K562 (cell line): ENCODE results near the gene DPEP2. TPM values are rescaled to one million over a fixed set of nuclear protein-coding genes. Genes with fewer than 3 reads are reported as not detected.

ENCODE experiments used
- ATAC-seq: fragments of 200-7000 bp; cut with Tn5 transposase; 3 replicates; pipeline ENCODE4 v1.9.1; 2020; ENCODE audit warnings: moderate library complexity
- BruUV-seq: library from RNA; stranded (reverse); fragments of 400-500 nt; replicated peaks from 2 replicates; lab custom pipeline; 2021; lab: Mats Ljungman, UMichigan
- CTCF ChIA-PET: fragments of 300-600 bp; formaldehyde crosslinking; extraction: SDS; loops from one replicate; lab custom pipeline; 2021; ENCODE audit warnings: low intra/inter-chr PET ratio; lab: Yijun Ruan, JAX
- POLR2A ChIA-PET: fragments of 300-600, 350-650 bp; sonication (Branson Sonifier 250); formaldehyde crosslinking; extraction: SDS; loops from one replicate; lab custom pipeline; 2021; ENCODE audit warnings: antibody characterized with exemption, inconsistent platforms; lab: Yijun Ruan, JAX
- DNase-seq, 4 experiments: peaks; one replicate each; pipeline versions ENCODE4 v3.0.0 to v3.0.0-alpha.2; 2011 to 2018; ENCODE audit warnings: low spot score in 3 of 4, mixed read lengths in 3 of 4; ENCODE audit errors: extremely low read depth in 1 of 4
- FAIRE-seq: peaks from 2 replicates; lab custom pipeline; 2011; peaks lifted over from hg19 to GRCh38; lab: Jason Lieb, UNC
- H2AFZ ChIP-seq: 2 replicates; pipeline ENCODE4 v1.6.0; 2011; ENCODE audit warnings: low read depth, low read length, control low read depth, inconsistent platforms
- H3K27ac ChIP-seq: fragments of 200-600 bp; 3 replicates; pipeline ENCODE4 v1.8.0; 2011; ENCODE audit warnings: low read depth, mild to moderate bottlenecking, control low read depth, inconsistent platforms, low read length, moderate library complexity, mixed read lengths; ENCODE audit errors: extremely low read depth
- H3K27me3 ChIP-seq, 2 experiments: fragments of 300-600 bp in 1 of 2; 2 replicates in 1 of 2; 3 replicates in 1 of 2; pipeline versions ENCODE4 v1.6.0 to v1.8.0; 2011; ENCODE audit warnings: inconsistent platforms in 2 of 2, low read length in 2 of 2, mild to moderate bottlenecking in 1 of 2, mixed read lengths in 1 of 2, moderate library complexity in 1 of 2; ENCODE audit not compliant: control insufficient read depth in 2 of 2, insufficient read depth in 2 of 2
- H3K36me3 ChIP-seq: fragments of 300-600 bp; 3 replicates; pipeline ENCODE4 v1.8.0; 2011; ENCODE audit warnings: mild to moderate bottlenecking, low read length, inconsistent platforms; ENCODE audit not compliant: control insufficient read depth, insufficient read depth
- H3K4me1 ChIP-seq, 2 experiments: fragments of 200-600 bp in 1 of 2; replicated peaks in 1 of 2; 2 replicates in 1 of 2; 3 replicates in 1 of 2; pipeline versions ENCODE4 v1.5.1 to v1.8.0; 2011; ENCODE audit warnings: inconsistent platforms in 2 of 2, low read length in 2 of 2, mild to moderate bottlenecking in 1 of 2, mixed read lengths in 1 of 2, moderate library complexity in 1 of 2; ENCODE audit not compliant: control insufficient read depth in 2 of 2, insufficient read depth in 2 of 2
- H3K4me2 ChIP-seq: 2 replicates; pipeline ENCODE4 v1.6.1; 2011; ENCODE audit warnings: low read length, control low read depth, inconsistent platforms, mixed read lengths; ENCODE audit not compliant: insufficient read depth
- H3K4me3 ChIP-seq: fragments of 200-600 bp; sonication (generic), shearing (Covaris generic); 2 replicates; pipeline ENCODE4 v1.5.1; 2016; ENCODE audit warnings: control low read depth, inconsistent platforms
- H3K79me2 ChIP-seq: fragments of 200-600 bp; 3 replicates; pipeline ENCODE4 v1.8.0; 2011; ENCODE audit warnings: low read length, inconsistent platforms; ENCODE audit not compliant: control insufficient read depth, insufficient read depth
- H3K9ac ChIP-seq, 2 experiments: 2 replicates each; pipeline versions ENCODE4 v1.6.0 to v1.6.1; 2011; ENCODE audit warnings: low read depth in 2 of 2, low read length in 2 of 2, control low read depth in 1 of 2, inconsistent platforms in 1 of 2, mild to moderate bottlenecking in 1 of 2, mixed read lengths in 1 of 2; ENCODE audit not compliant: insufficient read depth in 1 of 2
- H3K9me1 ChIP-seq: one replicate; pipeline ENCODE4 v1.6.0; 2011; ENCODE audit warnings: inconsistent platforms, mild to moderate bottlenecking, low read length, moderate library complexity; ENCODE audit not compliant: control insufficient read depth, insufficient read depth
- H3K9me3 ChIP-seq: replicated peaks from 2 replicates; pipeline ENCODE4 v1.5.1; 2011; ENCODE audit warnings: low read depth, low read length, inconsistent platforms; ENCODE audit not compliant: control insufficient read depth, insufficient read depth
- H4K20me1 ChIP-seq: replicated peaks from 2 replicates; pipeline ENCODE4 v1.6.1; 2011; ENCODE audit warnings: low read length, inconsistent platforms, mixed read lengths; ENCODE audit not compliant: control insufficient read depth, insufficient read depth
- HNRNPK ChIP-seq: fragments of 200-400 bp; formaldehyde crosslinking; IDR thresholded peaks from one replicate; pipeline ENCODE4 v1.6.1; 2018; ENCODE audit warnings: mild to moderate bottlenecking, low read depth, low read length; ENCODE audit not compliant: poor library complexity, severe bottlenecking
- HSF4 ChIP-seq: fragments of 250-450 bp; sonication (Bioruptor Pico); IDR thresholded peaks from 2 replicates; pipeline ENCODE4 v2.1.2; 2022; ENCODE audit warnings: mild to moderate bottlenecking, moderate library complexity, borderline replicate concordance
- ZNF398 ChIP-seq: fragments of 250-450 bp; sonication (Bioruptor Pico); IDR thresholded peaks from 2 replicates; pipeline ENCODE4 v1.8.0; 2021; ENCODE audit warnings: moderate library complexity, mild to moderate bottlenecking, inconsistent platforms
- WGBS: fragments of 100-300 bp; shearing (Covaris generic); methylation state at CpG from one replicate; pipeline ENCODE4 v1.1.6; 2016; ENCODE audit warnings: low coverage, mixed read lengths; ENCODE audit not compliant: insufficient coverage; ENCODE audit errors: missing lambda C conversion rate; 5-methylcytosine and 5-hydroxymethylcytosine counted together
- in situ Hi-C: fragments of 300-500 bp; cut with MboI; formaldehyde crosslinking; loops from 4 replicates; pipeline ENCODE4 v1.15.0; 2018; ENCODE audit warnings: inconsistent platforms, mixed read lengths
- intact Hi-C: fragments of 100-400 bp; cut with micrococcal nuclease; formaldehyde crosslinking; loops from 2 replicates; pipeline ENCODE4 v1.14.2; 2022
- polyA plus RNA-seq, 8 experiments: library from polyadenylated mRNA; depleted of rRNA in 4 of 8; stranded (reverse) in 5 of 8; unstranded in 3 of 8; fragments of >200 nt; fragmentation: Nextera tagmentation in 2 of 8; fragmentation: Illumina TruSeq in 1 of 8; extraction: Ambion mirVana in 2 of 8; extraction: Trizol in 1 of 8; gene quantifications; 2 replicates each; pipeline versions ENCODE4 v1.2.1 to v1.2.3, GENCODE V29; 2011 to 2014; ENCODE audit warnings: inconsistent platforms in 1 of 8, missing spikeins in 1 of 8
- total RNA-seq, 7 experiments: library from RNA; depleted of rRNA in 6 of 7; stranded (reverse); fragments of >200 nt in 6 of 7; fragmentation: Illumina TruSeq in 2 of 7; extraction: Trizol in 2 of 7; gene quantifications; 2 replicates each; pipeline versions ENCODE4 v1.2.1 to v1.2.3, GENCODE V29; 2011 to 2021; ENCODE audit warnings: low replicate concordance in 1 of 7
- TF ChIP-seq, protein P1 (sequence below): fragments of 250-450 bp; sonication (Bioruptor Pico); IDR thresholded peaks from 2 replicates; pipeline ENCODE4 v1.5.0; 2020; ENCODE audit warnings: mild to moderate bottlenecking

DPEP2 gene
- total and polyA plus RNA-seq, 9 of the 15 experiments (the other 6 are each of a cell fraction or from before 2014, with no cell fraction given): 0.14 to 1.2 (median 0.38) TPM

DNA sequence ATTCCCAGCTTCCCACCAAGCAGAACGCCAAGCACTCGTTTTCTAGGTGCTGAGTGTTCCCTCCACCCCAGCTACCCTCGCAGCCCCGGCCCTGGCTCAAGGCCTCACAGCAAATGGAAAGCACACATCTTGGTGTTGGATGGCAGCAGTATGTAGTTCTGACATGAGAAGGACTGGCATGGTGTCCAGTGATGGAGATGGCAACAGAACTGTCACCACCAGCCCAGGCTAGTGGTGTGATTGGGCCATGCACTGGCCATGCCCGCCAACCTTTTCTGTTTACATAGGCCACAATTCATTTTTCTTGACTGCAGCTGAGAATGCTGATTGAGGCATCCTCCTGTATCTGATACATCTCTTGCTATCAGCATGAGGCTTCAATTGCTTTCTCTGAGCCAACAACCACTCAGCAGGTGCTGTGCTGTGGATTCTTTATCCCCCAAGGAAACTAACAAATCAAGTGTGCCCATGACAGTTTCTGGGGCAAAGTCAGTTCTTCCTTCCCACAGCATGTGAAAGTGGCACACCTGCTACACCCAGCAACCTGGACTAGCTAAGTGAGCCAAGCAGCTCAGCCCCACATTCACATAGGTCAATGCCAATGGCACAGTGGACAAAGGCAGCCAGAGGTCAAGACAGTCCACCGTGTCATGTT lies 34.7 kb downstream of the DPEP2 start:
- Histone ChIP-seq H3K27ac (no peak overlapping the region), H3K27me3 (no peaks in the 10 kb centered on the region), H3K4me1 (peaks cover 29 to 61% of the 10 kb centered on the region in 2 experiments; a peak in 4 of 5 replicates), H3K4me2 (no peak overlapping the region), H3K9ac (peak overlapping the region in 1 of 2 experiments; percentile 45; a peak in 1 of 4 replicates), H3K9me1 (peaks cover 13% of the 10 kb centered on the region), H3K79me2 (peaks cover 28% of the 10 kb centered on the region), H3K4me3 (no peak overlapping the region), H3K36me3 (peaks cover 57% of the 10 kb centered on the region; the same call in 2 of the 3 replicates), H4K20me1 (peaks cover 23% of the 10 kb centered on the region), H3K9me3 (no peaks in the 10 kb centered on the region), H2AFZ (no peak overlapping the region)
- DNase-seq (no peak), ATAC-seq (no peak), FAIRE-seq (no peak)
- POLR2A ChIA-PET: interaction anchor here (0.6 to 1.5 kb wide), 6 partner anchors 18 to 124 kb away, joined by 3 to 4 read pairs (median 3); partner anchors contain the start of gene NUTF2
- no TSS peak for BruUV-seq
- CTCF ChIA-PET: no interaction called here
- in situ Hi-C loops: no loop called here
- intact Hi-C loops: no loop called here
- TF ChIP-seq ZNF398 (CRISPR knock-in tag) (no peak), HSF4 (CRISPR knock-in tag) (no peak), HNRNPK (no peak)
- TF ChIP-seq, protein P1, sequence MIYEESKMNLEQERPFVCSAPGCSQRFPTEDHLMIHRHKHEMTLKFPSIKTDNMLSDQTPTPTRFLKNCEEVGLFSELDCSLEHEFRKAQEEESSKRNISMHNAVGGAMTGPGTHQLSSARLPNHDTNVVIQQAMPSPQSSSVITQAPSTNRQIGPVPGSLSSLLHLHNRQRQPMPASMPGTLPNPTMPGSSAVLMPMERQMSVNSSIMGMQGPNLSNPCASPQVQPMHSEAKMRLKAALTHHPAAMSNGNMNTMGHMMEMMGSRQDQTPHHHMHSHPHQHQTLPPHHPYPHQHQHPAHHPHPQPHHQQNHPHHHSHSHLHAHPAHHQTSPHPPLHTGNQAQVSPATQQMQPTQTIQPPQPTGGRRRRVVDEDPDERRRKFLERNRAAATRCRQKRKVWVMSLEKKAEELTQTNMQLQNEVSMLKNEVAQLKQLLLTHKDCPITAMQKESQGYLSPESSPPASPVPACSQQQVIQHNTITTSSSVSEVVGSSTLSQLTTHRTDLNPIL (CRISPR knock-in tag): no peak
- 66% methylated on average over 6 of the region's 6 CpGs for WGBS
